HG02970 (cell line): ENCODE measurements around the gene EFCAB8.

ENCODE experiments used
- ATAC-seq: cut with Tn5 transposase; IDR thresholded peaks from one replicate; pipeline ENCODE4 v1.9.1; 2021; ENCODE audit warnings: mild to moderate bottlenecking, moderate library complexity, moderate number of reproducible peaks; ENCODE audit not compliant: unreplicated experiment, low FRiP score

The EFCAB8 gene

GRCh38 chr20:32980131-32980941 is 121.6 kb downstream of the EFCAB8 start:
- no peak for ATAC-seq

GRCh38 chr20:32980990-32981389 is 122.3 kb downstream of the EFCAB8 start:
- ATAC-seq, result no peak

GRCh38 chr20:32982617-32983458 is 124.1 kb downstream of the EFCAB8 start:
- ATAC-seq, result no peak

- ATAC-seq, result no peak
These were observed 124.9 kb downstream of the EFCAB8 start for GRCh38 chr20:32983459-32984112.

- no peak for ATAC-seq
These were observed 125.5 kb downstream of the EFCAB8 start for GRCh38 chr20:32984196-32984595.

- no peak for ATAC-seq
These were observed 126.1 kb downstream of the EFCAB8 start for GRCh38 chr20:32984631-32985354.

GRCh38 chr20:32985596-32985995 is 126.9 kb downstream of the EFCAB8 start:
- ATAC-seq, result no peak

- ATAC-seq, result no peak
These were observed 127.7 kb downstream of the EFCAB8 start for GRCh38 chr20:32986331-32986966.

- no peak for ATAC-seq
These were observed 128.5 kb downstream of the EFCAB8 start for GRCh38 chr20:32987044-32987825.

- ATAC-seq, result no peak
These were observed 129.3 kb downstream of the EFCAB8 start for GRCh38 chr20:32988008-32988407.

GRCh38 chr20:32989507-32990283 is 131.0 kb downstream of the EFCAB8 start:
- no peak for ATAC-seq

- no peak for ATAC-seq
These were observed 131.7 kb downstream of the EFCAB8 start for GRCh38 chr20:32990426-32990825.

GRCh38 chr20:32991383-32991782 is 132.7 kb downstream of the EFCAB8 start:
- no peak for ATAC-seq

- ATAC-seq, result no peak
These were observed 133.3 kb downstream of the EFCAB8 start for GRCh38 chr20:32991792-32992641.

GRCh38 chr20:32993496-32994050 is 134.8 kb downstream of the EFCAB8 start:
- ATAC-seq, result no peak

GRCh38 chr20:32995802-32996201 is 137.1 kb downstream of the EFCAB8 start:
- ATAC-seq, result no peak

- ATAC-seq, result no peak
These were observed 138.7 kb downstream of the EFCAB8 start for GRCh38 chr20:32997431-32997830.
